GM18498 (cell line): ENCODE measurements around the gene MARVELD1.
A peak's percentile ranks its signal among the peaks of the same experiment; 100 is the strongest.

Experiments used
- ATAC-seq: cut with Tn5 transposase; IDR thresholded peaks from one replicate; pipeline ENCODE4 v1.9.1; 2021; ENCODE audit warnings: mild to moderate bottlenecking, moderate library complexity; ENCODE audit not compliant: unreplicated experiment

MARVELD1 gene

DNA sequence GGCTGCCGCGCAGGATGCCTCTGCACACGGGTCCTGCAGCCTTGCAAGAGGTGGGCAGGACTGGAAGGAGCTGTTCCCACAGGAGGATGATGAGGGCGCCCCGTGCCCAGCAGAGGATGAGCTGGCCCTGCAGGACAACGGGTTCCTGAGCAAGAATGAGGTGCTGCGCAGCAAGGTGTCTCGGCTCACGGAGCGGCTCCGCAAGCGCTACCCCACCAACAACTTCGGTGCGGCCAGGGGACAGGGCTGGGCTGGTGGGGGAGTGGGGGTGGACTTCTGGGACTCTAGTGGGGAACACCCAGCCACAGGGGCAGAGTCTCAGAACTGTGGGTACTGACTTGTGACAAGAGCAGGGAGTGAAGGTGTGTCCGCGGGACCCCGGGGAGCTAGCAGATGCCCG is 39.4 kb downstream of the MARVELD1 start:
- no peak for ATAC-seq

DNA sequence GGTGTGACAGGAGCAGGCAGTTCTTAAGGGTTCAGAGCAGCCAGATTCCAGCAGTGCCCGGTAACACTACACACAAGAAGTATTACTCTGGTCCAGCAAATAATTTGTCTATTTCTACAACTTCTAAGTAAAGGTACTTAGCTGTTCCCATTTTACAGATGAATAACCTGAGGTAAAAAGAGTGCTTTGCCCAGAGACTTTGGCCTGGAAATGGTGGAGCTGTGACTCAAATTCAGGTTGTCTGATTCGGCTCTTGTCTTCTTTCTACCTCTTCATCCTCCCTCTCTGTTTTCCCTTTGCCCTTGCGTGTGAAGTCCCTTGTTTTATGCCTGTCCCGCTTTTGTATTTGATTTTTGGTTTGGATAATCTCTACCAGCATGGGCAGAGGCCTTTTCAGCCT is 41.2 kb downstream of the MARVELD1 start:
- ATAC-seq = no peak

DNA sequence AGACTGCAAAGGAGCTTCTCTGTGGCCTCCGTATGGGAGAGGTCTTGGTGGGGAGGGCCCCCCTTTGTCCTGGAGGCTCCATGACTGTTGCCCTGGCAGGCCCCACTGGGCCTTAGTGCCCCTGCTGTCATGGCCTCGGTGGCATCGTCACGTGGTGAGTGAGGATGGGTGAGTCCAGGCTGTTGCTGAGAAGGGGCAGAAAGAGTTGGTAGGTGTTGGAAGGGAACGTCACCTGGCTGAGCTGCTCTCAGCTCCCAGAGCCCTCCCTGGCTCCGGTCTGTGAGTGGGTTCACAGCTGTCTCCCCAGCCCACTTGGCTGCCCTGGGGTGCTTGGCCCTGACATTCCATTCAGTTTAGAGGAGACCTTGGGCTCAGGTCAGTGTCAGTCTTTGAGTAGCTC is 42.2 kb downstream of the MARVELD1 start:
- ATAC-seq = no peak

DNA sequence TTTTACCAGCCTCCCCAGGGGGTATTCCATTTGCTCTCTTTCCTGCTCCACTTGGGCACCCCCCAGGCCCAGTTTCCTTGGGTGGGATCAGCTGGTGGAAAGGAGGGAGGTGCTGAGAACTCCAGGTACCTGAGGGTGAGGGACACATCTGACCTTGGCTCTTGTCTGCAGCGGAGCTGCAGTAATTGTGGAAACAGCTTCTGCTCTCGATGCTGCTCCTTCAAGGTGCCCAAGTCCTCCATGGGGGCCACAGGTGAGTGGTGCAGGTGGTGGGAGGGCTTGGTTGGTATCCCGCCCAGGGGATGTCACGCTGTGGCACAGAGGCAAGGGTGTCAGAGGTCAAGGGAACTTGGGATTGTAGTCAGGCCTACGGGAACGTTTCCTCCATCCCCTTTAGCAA is 43.9 kb downstream of the MARVELD1 start:
- no peak for ATAC-seq

DNA sequence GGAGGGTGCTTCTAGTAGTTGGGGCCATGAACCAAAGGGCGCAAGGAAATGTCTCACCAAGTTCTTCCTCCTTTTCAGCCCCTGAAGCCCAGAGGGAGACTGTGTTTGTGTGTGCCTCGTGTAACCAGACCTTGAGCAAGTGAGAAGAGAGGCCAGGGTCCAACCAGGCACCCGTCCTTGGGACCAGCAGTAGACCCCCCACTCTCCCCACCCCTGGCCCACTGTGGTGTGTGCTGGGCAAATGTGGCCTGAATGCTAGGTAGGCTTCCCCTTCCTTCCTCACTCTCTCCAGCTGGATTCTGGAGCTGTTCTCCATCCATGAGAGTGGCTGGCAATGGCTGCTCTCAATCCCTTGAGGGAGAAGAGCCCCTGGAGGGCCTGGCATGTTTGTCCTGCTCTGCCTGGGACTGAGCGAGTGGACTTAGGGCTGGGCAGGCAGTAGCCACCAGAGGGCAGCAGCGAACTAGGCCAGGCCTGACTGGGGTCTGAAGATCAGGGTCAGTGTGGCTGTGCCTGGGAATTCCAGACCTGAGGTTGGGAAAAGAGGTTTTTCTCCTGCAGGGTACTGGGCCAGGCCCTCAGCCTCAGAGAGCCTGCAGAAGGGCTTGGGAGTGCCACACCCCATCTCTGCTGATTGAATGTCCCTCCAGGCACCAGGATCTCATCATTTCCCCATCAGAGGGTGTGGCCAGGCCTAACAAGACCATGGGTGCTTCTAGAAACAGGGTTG is 45.8 kb downstream of the MARVELD1 start:
- peak; percentile 61 for ATAC-seq

DNA sequence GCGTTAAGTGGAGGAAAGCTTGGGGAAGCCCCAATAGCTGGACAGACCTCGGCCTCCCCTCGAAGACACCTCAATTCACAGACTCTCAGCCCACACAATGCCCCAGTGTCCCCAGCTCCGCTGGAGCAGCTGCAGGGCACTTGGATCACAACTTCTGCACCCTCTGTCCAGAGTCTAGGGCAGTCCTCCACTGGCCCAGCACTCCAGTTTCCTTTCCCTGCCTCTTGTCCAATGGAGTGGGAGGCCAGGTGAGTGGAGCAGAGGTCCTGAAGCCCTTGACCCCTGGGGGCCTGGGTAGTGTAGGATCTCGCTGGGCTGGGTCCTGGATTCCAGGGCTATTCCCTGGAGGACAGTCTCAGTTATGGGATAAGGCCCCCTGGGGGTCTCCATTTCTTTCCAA is 46.4 kb downstream of the MARVELD1 start:
- no peak for ATAC-seq

DNA sequence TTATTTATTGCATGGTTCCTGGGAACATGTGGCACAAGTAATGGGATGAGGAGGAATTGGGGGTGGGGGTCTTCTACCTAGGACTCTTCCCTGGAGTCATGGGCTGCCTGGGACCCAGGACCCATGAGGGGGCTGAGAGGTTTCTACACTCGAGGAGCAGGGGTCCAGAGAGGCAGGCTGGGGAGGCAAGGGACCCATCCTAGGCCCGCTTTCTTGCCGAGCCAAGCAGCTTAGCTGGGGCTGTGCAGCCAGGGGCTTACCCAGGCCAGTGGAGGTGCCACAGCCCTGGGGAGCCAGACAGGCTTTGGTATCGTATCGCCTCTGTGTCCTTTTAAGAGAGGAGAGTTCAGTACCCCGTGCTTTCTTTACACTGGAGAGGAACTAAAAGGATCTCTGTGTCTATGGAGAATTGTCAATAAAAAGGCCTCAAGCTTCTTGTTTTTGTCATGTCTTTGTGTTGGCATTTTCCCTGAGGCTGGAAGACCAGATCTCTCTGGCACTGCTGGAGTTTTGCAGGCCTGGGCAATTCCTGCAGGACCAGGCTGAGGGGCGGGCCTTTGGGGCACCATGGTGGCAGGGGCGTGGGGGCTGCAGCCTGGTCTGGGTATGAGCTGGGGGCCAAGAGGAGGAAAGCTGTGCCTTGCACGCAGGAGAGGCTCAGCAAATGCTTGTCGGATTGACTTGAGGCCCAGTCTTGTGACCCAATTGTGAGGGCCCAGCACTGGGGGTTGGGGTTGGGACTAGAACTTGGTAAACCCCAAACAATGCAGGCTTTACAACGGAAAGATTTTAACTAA is 47.1 kb downstream of the MARVELD1 start:
- no peak for ATAC-seq

DNA sequence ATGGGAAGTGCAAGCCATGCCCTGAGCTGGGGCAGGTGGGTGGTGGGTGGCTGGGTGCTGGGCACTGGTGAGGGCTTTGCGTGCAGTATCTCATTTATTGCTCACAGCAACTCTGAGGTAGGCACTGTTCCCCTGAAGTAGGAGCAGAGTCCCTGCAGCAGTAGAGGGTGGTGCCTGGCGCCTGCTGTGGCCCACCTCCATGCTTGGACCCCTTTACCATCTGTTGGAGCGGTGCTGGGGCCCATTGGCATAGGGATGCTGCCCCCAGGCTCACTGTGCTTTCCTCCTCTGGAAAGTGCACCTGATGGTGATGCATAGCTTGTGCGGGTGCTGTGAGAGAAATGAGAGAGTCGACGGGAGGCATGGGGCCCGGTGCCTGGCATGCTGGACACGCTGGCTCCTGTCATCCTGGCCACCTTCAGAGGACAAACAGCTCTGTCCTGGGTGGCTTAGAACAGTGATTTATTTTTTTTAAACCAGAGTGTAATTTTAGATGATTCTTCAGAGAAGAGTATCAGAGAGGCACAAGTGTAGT is 47.9 kb downstream of the MARVELD1 start:
- no peak for ATAC-seq

DNA sequence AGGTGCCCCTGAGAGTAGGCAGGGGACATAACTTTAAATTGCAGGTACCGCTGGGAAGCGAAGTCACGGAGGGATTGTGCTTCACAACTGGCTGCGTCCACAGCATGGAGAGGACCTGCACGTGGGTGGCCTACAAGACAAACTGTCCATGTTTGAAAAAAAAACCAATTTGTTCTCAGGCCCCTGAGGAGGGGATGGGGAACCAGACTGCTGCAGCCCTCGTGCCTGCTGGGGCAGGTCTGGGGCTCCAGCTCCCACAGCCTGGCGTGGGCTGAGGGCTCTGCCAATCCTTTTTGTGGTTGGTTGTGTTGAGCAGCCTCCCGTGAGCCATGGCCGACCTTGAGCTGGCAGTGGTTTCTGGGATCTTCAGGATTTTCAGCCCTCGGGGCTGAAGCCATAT is 48.5 kb downstream of the MARVELD1 start:
- ATAC-seq = no peak

DNA sequence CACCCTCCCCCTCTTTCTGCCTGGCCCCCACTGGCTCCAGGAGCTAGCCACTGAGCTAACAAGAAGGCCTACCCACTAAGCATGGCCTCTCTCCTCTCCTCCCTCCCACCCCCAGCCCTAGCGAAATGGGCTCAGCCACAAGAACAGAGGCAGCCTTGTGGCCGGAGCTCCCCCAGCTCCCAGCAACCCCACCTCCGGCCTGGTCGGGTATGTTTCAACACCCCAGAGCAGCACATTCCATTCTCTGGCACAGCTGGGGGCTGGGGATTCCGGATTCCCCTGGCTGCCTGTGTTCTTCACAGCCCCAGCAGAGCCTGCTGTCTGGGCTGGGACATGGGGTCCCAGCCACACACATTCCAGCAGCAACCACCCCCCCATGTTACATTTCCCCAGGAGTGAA is 49.3 kb downstream of the MARVELD1 start:
- ATAC-seq = no peak

DNA sequence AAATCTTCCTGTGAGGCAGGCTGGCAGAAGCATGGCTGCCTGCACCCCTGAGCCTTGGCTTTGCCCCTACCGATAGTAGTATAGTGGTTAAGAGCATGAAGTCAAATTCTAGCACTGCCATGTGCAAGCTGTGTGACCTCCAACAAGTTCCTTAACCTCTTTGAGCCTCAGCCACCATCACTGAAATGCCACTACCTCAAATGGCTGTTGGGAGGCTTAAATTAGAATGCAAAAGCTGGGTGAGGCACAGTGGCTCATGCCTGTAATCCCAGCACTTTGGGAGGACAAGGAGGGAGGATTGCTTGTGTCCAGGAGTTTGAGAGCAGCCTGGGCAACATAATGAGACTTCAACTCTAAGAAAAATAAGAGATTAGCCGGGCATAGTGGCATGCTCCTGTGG is 49.9 kb downstream of the MARVELD1 start:
- no peak for ATAC-seq

DNA sequence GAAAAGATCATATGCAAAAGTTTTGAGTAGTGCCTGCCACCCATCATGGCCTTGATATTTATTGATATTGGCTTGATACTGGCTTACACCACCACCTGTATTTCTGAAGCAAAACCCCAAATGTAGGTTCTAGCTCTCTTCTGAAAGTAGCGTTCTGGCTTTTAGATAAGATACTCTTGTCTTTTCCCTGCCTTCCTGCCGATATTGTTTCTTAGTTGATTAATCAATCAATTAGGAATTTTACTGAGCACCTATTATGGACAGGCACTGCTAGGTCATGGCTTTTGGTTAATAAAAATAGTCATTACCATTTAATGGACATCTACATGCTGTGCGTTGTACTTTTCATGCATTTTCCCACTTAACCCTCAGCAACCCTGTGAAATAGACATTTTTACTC is 50.4 kb downstream of the MARVELD1 start:
- no peak for ATAC-seq

DNA sequence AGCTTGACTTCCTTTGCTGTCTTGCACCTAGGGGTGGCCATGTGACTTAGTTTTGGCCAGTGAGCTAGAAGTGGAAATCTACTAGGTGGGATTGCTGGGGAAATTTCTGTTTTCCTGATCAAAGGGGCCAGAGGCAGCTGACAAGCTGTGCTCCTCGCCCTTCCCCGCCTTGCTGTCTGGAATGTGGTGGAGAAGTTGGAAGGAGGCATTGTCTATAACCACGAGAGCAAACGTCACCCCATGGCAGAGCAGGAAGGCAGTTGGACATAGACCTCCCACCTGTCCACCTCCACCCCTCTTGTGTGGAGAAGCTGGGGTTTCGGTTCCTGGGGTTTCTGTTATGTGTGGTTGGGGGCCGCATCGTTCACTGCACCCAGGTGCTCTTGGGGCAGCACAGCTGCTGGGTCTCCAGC is 51.0 kb downstream of the MARVELD1 start:
- ATAC-seq = no peak

DNA sequence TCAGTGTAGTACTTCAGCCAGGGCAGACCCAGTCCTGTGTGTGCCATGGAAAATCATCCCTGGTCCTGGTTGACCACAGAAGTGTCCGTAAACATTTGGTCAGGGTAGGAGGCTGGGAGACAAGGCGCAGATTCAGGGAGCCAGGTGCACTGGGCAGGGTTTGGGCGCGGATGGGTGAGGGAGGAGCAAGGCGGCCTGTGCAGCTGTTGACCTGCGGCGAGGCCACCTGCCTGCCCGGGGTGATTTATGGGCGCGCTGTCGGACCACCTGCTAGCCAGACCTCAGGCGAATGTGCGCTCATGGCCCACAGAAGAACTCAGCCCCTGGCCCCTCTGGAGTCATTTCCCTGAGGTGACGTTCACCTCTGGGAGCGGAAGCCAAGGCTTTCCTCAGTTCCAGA is 51.7 kb downstream of the MARVELD1 start:
- no peak for ATAC-seq

DNA sequence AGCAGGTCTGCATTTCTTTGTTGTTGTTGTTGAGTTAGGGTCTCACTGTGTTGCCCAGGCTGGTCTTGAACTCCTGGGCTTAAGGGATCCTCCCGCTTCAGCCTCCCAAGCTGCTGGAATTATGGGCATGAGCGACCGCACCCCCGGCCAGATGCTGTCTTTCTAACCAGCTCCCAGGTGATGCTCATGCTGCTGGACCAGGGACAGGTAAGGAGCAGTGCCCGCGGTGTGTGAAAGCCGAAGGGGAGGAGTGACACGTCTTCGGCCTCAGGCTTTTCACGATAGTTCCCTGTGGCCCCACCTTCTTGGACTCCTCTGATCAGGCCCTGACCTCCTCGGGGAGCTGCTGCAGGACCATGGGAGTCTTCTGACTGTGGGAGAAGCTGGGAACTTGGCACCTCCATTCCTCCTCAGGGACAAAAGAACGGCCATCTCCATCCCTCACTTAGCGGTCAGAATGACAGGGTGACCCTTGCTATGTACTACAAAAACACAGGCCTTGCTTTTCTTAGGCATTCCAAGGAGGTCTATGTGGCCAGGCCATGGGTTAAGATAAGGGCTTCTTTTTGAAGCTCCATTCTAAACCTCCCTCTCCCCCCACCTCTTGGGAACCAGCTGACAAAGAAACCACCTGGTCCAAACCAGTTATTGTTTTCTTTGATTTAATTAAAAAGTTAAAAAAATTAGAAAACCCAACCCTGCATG is 52.7 kb downstream of the MARVELD1 start:
- ATAC-seq = no peak

DNA sequence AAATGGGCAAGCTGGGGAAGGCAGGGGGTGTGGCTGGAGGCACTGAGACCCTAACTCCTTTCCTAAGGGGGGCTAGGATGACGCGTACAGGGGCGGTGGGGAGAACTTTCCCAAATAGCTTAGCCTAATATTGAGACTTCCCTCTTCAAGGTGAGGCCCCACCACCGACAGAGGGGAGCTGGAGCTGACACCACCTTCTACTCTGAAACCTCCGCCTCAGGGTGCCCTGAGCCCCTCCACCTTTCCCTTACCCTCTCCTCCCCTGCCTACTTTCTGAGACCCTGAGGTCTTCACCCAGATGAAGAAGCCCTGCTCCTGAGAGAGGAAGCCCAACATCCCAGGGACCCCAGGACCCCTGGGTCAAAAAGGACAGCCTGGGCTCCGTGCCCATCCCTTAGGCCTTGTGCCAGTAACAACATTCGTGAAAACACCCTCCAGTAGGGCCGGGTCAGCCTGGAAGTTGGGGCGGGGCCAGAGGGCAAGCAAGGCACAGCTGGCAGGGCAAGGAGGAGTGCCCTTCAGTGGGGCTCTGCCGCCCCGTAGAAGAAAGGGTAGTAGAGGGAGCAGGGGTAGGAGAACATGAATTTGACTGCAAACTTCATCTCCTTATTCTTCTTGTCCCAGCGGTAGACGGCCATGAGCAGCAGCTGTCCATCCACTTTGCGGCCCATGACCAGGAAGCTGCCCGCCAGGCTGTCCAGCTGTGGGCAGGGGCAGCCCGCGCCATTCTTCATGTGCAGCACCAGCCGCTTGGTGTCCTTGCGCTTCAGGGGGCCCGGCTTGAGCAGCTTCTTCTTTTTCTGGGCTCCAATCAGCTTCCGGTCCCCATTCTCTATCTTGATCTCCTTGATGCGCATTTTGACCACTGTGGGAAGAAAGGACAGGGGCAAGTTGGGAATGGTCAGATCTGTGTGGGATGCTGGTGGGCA is 53.7 kb downstream of the MARVELD1 start:
- ATAC-seq = no peak
